CD4-positive, alpha-beta T cell (primary cell): ENCODE data around the gene PTPA. TPM values are rescaled to one million over a fixed set of nuclear protein-coding genes. Genes with fewer than 3 reads are reported as not detected.

ENCODE experiments used
- ATAC-seq: fragments of 200-7000 bp; cut with Tn5 transposase; one replicate; pipeline ENCODE4 v1.10.0; 2022; ENCODE audit warnings: mild to moderate bottlenecking; ENCODE audit not compliant: poor library complexity
- CTCF ChIA-PET: fragments of 350-600 bp; sonication (Branson Sonifier 250); formaldehyde crosslinking; loops from one replicate; lab custom pipeline; 2021; ENCODE audit warnings: antibody characterized with exemption, inconsistent platforms; lab: Charles Lee
- POLR2A ChIA-PET: fragments of 350-600 bp; sonication (Branson Sonifier 250); formaldehyde crosslinking; loops from one replicate; lab custom pipeline; 2021; ENCODE audit warnings: antibody characterized with exemption, inconsistent platforms; lab: Charles Lee
- DNase-seq, 14 experiments: peaks; one replicate each; pipeline ENCODE4 v3.0.0-alpha.2; 2013 to 2020; ENCODE audit warnings: mixed read lengths in 2 of 14
- H3K27ac ChIP-seq, 2 donors: one replicate each; pipeline versions ENCODE4 v1.5.1 to v1.7.0; 2013; ENCODE audit warnings: low read length in 2 of 2, low read depth in 1 of 2, mild to moderate bottlenecking in 1 of 2
- H3K27me3 ChIP-seq, 2 experiments: 1 replicate in 1 of 2; 2 replicates in 1 of 2; pipeline versions ENCODE4 v1.6.1 to v1.7.0; 2013; ENCODE audit warnings: low read length in 2 of 2, control low read depth in 1 of 2, mild to moderate bottlenecking in 1 of 2, moderate library complexity in 1 of 2; ENCODE audit not compliant: insufficient read depth in 2 of 2, control insufficient read depth in 1 of 2
- H3K36me3 ChIP-seq: one replicate; pipeline ENCODE4 v1.6.1; 2013; ENCODE audit warnings: low read length, control low read depth; ENCODE audit not compliant: insufficient read depth
- H3K4me1 ChIP-seq: one replicate; pipeline ENCODE4 v1.6.1; 2013; ENCODE audit warnings: low read length, control low read depth; ENCODE audit not compliant: insufficient read depth
- H3K4me3 ChIP-seq: one replicate; pipeline ENCODE4 v1.5.1; 2013; ENCODE audit warnings: mild to moderate bottlenecking, low read length, moderate library complexity
- H3K9me3 ChIP-seq, 2 experiments: 1 replicate in 1 of 2; 2 replicates in 1 of 2; pipeline versions ENCODE4 v1.6.1 to v1.7.0; 2013; ENCODE audit warnings: low read length in 2 of 2, mild to moderate bottlenecking in 2 of 2, control low read depth in 1 of 2, moderate library complexity in 1 of 2; ENCODE audit not compliant: control insufficient read depth in 1 of 2, insufficient read depth in 1 of 2
- H3K27ac Mint-ChIP-seq: one replicate; pipeline ENCODE4 v1.8.0; 2020; ENCODE audit warnings: mixed read lengths
- H3K27me3 Mint-ChIP-seq: one replicate; pipeline ENCODE4 v1.8.0; 2021; ENCODE audit warnings: mixed read lengths
- H3K36me3 Mint-ChIP-seq: one replicate; pipeline ENCODE4 v1.8.0; 2021; ENCODE audit warnings: low read depth, mixed read lengths
- H3K4me1 Mint-ChIP-seq: one replicate; pipeline ENCODE4 v1.8.0; 2021; ENCODE audit warnings: low read depth, mixed read lengths
- H3K4me3 Mint-ChIP-seq: one replicate; pipeline ENCODE4 v1.8.0; 2020; ENCODE audit warnings: mild to moderate bottlenecking, mixed read lengths
- H3K9me3 Mint-ChIP-seq: one replicate; pipeline ENCODE4 v1.8.0; 2020; ENCODE audit warnings: mixed read lengths
- intact Hi-C, 2 experiments: fragments of 100-400 bp; cut with DNase I in 1 of 2; cut with micrococcal nuclease in 1 of 2; formaldehyde crosslinking; loops; one replicate each; pipeline versions ENCODE4 v1.15.1 to v1.9.0; 2023 to 2025; cut with DNase I, micrococcal nuclease
- total RNA-seq, 174 experiments: library from RNA in 2 of 174; stranded (reverse) in 2 of 174; gene quantifications; one replicate each; pipeline ENCODE4 v1.2.3 and lab custom pipeline; 2021 to 2026
- TF ChIP-seq, protein P1 (sequence below): fragments of 200-600 bp; IDR thresholded peaks from one replicate; pipeline ENCODE4 v1.8.0; 2022; ENCODE audit warnings: antibody characterized with exemption, mild to moderate bottlenecking

Gene PTPA
- total RNA-seq, 2 experiments from 2014 or later: 21.6 to 23.3 TPM

DNA sequence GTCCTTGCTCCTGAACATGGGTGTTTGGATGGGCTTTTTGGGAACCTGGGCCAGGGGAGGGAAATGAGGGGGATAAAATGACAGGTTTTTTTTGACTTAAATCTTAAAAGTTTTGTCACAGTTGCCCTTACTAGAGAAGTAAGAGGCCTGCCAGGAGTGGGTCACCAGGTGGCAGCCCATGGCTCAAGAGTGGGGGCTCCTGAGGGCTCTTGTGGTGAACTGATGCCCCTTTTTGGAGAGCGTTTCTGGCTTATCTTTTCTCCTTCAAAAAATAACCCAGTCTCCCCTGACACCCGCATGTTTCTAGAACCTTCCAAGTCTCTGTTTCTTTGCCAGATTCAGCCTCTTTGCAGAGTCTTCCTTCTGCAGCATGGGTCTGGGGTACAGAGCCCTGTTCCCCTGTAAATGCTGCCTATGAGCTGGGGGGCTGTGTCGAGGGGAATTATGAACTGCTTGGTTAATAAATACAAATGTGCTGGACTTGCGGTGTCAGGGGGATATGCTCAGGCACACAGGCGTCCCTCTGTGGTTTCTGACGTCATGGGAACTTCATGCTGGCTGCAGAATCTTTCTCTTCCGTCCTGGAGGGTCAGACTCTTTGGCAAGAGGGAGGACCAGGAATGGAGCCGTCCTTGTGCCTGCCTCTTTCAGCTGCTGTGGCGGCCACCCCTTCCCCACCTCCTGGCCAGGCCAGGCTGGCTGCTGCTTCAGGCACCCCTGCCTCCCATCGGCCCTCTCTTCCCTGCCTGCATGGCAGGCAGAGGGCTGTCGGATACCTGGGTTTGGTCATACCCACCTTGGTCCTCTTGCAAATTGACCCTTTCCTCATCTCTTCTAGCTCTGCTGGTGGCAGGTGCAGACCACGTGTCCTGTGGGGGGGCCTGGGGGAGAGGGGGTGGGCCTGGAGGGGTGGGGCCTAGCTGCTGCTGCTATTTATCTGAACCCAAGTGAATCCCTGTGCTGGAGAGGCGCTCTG lies 30.1 kb downstream of the PTPA start:
- Histone ChIP-seq H3K27ac (peak overlapping the region; percentile 55 to 96), H3K9me3 (no peaks in the 10 kb centered on the region), H3K4me3 (no peak overlapping the region), H3K4me1 (peaks cover 44% of the 10 kb centered on the region), H3K36me3 (peaks cover 46% of the 10 kb centered on the region), H3K27me3 (no peaks in the 10 kb centered on the region)
- ChIA-PET CTCF (interaction anchor here (1.6 to 4.9 kb wide), 5 partner anchors 10 to 483 kb away, joined by 4 to 57 read pairs (median 13); partner anchors contain the start of gene IER5L), POLR2A (interaction anchor here (1.3 to 3.3 kb wide), 7 partner anchors 10 to 484 kb away, joined by 4 to 53 read pairs (median 9); partner anchors contain the start of genes IER5L and NTMT1)
- no peaks in the 10 kb centered on the region for H3K27me3 Mint-ChIP-seq
- ATAC-seq: no peak
- peak overlapping the region; percentile 89 for H3K27ac Mint-ChIP-seq
- H3K9me3 Mint-ChIP-seq: no peaks in the 10 kb centered on the region
- TF ChIP-seq, protein P1, sequence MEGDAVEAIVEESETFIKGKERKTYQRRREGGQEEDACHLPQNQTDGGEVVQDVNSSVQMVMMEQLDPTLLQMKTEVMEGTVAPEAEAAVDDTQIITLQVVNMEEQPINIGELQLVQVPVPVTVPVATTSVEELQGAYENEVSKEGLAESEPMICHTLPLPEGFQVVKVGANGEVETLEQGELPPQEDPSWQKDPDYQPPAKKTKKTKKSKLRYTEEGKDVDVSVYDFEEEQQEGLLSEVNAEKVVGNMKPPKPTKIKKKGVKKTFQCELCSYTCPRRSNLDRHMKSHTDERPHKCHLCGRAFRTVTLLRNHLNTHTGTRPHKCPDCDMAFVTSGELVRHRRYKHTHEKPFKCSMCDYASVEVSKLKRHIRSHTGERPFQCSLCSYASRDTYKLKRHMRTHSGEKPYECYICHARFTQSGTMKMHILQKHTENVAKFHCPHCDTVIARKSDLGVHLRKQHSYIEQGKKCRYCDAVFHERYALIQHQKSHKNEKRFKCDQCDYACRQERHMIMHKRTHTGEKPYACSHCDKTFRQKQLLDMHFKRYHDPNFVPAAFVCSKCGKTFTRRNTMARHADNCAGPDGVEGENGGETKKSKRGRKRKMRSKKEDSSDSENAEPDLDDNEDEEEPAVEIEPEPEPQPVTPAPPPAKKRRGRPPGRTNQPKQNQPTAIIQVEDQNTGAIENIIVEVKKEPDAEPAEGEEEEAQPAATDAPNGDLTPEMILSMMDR: no peak
- H3K4me1 Mint-ChIP-seq: peaks cover 34% of the 10 kb centered on the region
- peaks cover 43% of the 10 kb centered on the region for H3K36me3 Mint-ChIP-seq
- peak in 3 of 14 experiments; percentile 32 to 58 (median 38) for DNase-seq
- peak overlapping the region; percentile 75 for H3K4me3 Mint-ChIP-seq
- intact Hi-C loops: loop anchor here (2.0 to 5.0 kb wide), 3 partner anchors 36 to 181 kb away; partner anchors contain the start of gene IER5L (in 1 of the 2)

DNA sequence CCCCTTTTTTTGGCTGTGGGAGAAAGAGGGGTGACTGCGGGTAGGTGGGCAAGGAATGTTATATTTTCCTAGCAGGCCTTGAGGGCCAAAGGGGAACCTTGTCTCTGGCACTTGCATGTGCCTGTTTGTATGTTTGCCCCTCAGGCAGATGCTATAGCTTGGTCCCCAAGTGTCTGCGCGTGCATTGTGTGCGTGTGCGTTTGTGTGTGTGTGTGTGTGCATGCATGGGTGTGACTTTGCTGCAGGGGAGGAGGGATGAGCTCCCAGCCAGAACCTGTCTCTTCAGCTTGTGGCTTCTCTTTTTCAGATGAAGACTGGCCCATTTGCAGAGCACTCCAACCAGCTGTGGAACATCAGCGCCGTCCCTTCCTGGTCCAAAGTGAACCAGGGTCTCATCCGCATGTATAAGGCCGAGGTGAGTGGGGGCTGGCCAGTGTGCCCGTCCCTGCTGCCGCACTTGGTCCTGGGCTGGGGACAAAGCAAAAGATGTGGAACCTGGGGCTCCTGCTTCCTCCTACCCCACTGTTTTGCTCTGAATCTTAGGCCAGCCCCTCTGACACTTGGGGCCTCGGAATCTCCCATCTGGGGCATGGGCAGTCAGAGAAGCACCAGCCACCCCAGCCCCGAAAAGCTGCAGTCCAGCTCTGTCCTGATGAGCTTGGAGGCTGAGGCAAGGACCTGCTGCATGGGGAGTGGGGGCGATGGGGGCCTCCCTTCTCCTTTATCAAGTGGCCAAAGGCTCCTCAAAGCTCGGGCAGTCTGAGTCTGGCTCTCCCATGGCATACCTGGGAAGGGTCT lies 31.1 kb downstream of the PTPA start:
- Mint-ChIP-seq H3K36me3 (peaks cover 40% of the 10 kb centered on the region), H3K9me3 (no peaks in the 10 kb centered on the region), H3K4me1 (peaks cover 34% of the 10 kb centered on the region), H3K4me3 (peak overlapping the region; percentile 77), H3K27ac (peak overlapping the region; percentile 84), H3K27me3 (no peaks in the 10 kb centered on the region)
- intact Hi-C loops: loop anchor here (5.0 kb wide), 2 partner anchors 35 to 180 kb away; partner anchors contain the start of gene IER5L (in 1 of the 2)
- H3K27ac ChIP-seq: no peak overlapping the region
- CTCF ChIA-PET: interaction anchor here (0.7 to 4.9 kb wide), 22 partner anchors 8 to 986 kb away, joined by 3 to 57 read pairs (median 4); partner anchors contain the start of gene IER5L
- TF ChIP-seq, protein P1: no peak
- H3K9me3 ChIP-seq: no peaks in the 10 kb centered on the region
- POLR2A ChIA-PET: interaction anchor here (1.0 to 2.6 kb wide), 4 partner anchors 15 to 35 kb away, joined by 3 to 12 read pairs (median 6); partner anchors contain the start of gene IER5L
- peak in 1 of 14 experiments; percentile 16 for DNase-seq
- ATAC-seq: no peak
- peaks cover 44% of the 10 kb centered on the region for H3K4me1 ChIP-seq
- H3K36me3 ChIP-seq: peaks cover 42% of the 10 kb centered on the region
- no peaks in the 10 kb centered on the region for H3K27me3 ChIP-seq
- no peak overlapping the region for H3K4me3 ChIP-seq
